ENCODE data around the gene NPAS3.

- TF ChIP-seq CTCF (conservative IDR thresholded peaks at IDR 0.05; ENCODE audit: low read length) (no peak), EZH2phosphoT487 (IDR thresholded peaks at IDR 0.05; ENCODE audit: borderline replicate concordance) (no peak)
Observed at GRCh38 chr14:33188880-33189279, 250.2 kb downstream of the NPAS3 start.

Measured in Loucy (cell line).